Neural cell (in vitro differentiated cells): Measurements from ENCODE around the gene CCDC106.

Experiments
- CTCF ChIP-seq: fragments of 450-650 bp; IDR thresholded peaks from 2 replicates; pipeline ENCODE4 v1.5.1; 2014; ENCODE audit warnings: antibody characterized with exemption, mild to moderate bottlenecking, moderate library complexity; ENCODE audit not compliant: poor library complexity, severe bottlenecking
- EP300 ChIP-seq: fragments of 450-650 bp; conservative IDR thresholded peaks from 2 replicates; pipeline ENCODE4 v1.6.1; 2014; ENCODE audit warnings: antibody characterized with exemption, mild to moderate bottlenecking, moderate library complexity; ENCODE audit not compliant: poor library complexity, severe bottlenecking
- EZH2 ChIP-seq: fragments of 200-600, 300-800 bp; shearing (Covaris generic), sonication (generic); IDR thresholded peaks from 2 replicates; pipeline ENCODE4 v1.6.1; 2014; ENCODE audit warnings: antibody characterized with exemption, low read length, borderline replicate concordance, mild to moderate bottlenecking; ENCODE audit not compliant: insufficient read depth, poor library complexity, severe bottlenecking
- POLR2AphosphoS5 ChIP-seq: IDR thresholded peaks from 2 replicates; pipeline ENCODE4 v1.6.1; 2012
- RAD21 ChIP-seq: fragments of 450-650 bp; conservative IDR thresholded peaks from 2 replicates; pipeline ENCODE4 v1.6.1; 2014; ENCODE audit warnings: antibody characterized with exemption, mild to moderate bottlenecking, moderate library complexity
- REST ChIP-seq: IDR thresholded peaks from 2 replicates; pipeline ENCODE4 v1.6.1; 2012; ENCODE audit warnings: borderline replicate concordance
- SMC3 ChIP-seq: fragments of 450-650 bp; conservative IDR thresholded peaks from 2 replicates; pipeline ENCODE4 v1.6.1; 2014; ENCODE audit warnings: antibody characterized with exemption, mild to moderate bottlenecking, moderate library complexity; ENCODE audit not compliant: poor library complexity

- TF ChIP-seq CTCF (no peak), POLR2AphosphoS5 (no peak), REST (no peak), EP300 (no peak), EZH2 (no peak), SMC3 (no peak), RAD21 (no peak)
Observed at GRCh38 chr19:55667511-55667910, 19.5 kb downstream of the CCDC106 start.
